HepG2 (cell line): ENCODE measurements around the gene USP36. TPM values are rescaled to one million over a fixed set of nuclear protein-coding genes. Genes with fewer than 3 reads are reported as not detected.

ENCODE experiments used
- HDAC2 ChIP-seq: sonication (generic); formaldehyde crosslinking; IDR thresholded peaks from 2 replicates; pipeline ENCODE4 v1.4.0; 2020; ENCODE audit warnings: missing genetic modification reagents
- IRF2 ChIP-seq: IDR thresholded peaks from 2 replicates; pipeline ENCODE4 v1.6.1; 2018; ENCODE audit warnings: missing genetic modification reagents, missing compliant biosample characterization
- KLF16 ChIP-seq, 2 experiments: sonication (generic) in 1 of 2; formaldehyde crosslinking in 1 of 2; IDR thresholded peaks; 2 replicates each; pipeline versions ENCODE4 v1.6.1 to v1.8.0; 2016 to 2023; ENCODE audit warnings: missing genetic modification reagents in 2 of 2, missing compliant biosample characterization in 1 of 2
- MED1 ChIP-seq: sonication (generic); formaldehyde crosslinking; IDR thresholded peaks from 2 replicates; pipeline ENCODE4 v1.4.0; 2020; ENCODE audit warnings: missing genetic modification reagents
- MIXL1 ChIP-seq: IDR thresholded peaks from 2 replicates; pipeline ENCODE4 v1.6.1; 2016
- POLR2A ChIP-seq, 2 experiments: IDR thresholded peaks; 2 replicates each; pipeline ENCODE4 v1.6.1; 2011; ENCODE audit warnings: low read depth in 2 of 2, low read length in 2 of 2, mild to moderate bottlenecking in 1 of 2, moderate library complexity in 1 of 2; ENCODE audit not compliant: insufficient read depth in 1 of 2
- ZNF101 ChIP-seq: sonication (generic); formaldehyde crosslinking; IDR thresholded peaks from 2 replicates; pipeline ENCODE4 v1.4.0; 2020; ENCODE audit warnings: mild to moderate bottlenecking, low read depth, missing genetic modification reagents, borderline replicate concordance
- ZNF317 ChIP-seq: sonication (generic); formaldehyde crosslinking; IDR thresholded peaks from 2 replicates; pipeline ENCODE4 v1.5.0; 2020; ENCODE audit warnings: mild to moderate bottlenecking, missing genetic modification reagents
- ZNF441 ChIP-seq: sonication (generic); formaldehyde crosslinking; IDR thresholded peaks from 2 replicates; pipeline ENCODE4 v1.7.0; 2021; ENCODE audit warnings: missing genetic modification reagents, borderline replicate concordance
- ZNF569 ChIP-seq: sonication (generic); formaldehyde crosslinking; IDR thresholded peaks from 2 replicates; pipeline ENCODE4 v1.5.0; 2020; ENCODE audit warnings: mild to moderate bottlenecking, missing genetic modification reagents, moderate library complexity, borderline replicate concordance
- polyA plus RNA-seq, 8 experiments: library from polyadenylated mRNA; depleted of rRNA in 3 of 8; stranded (reverse) in 7 of 8; unstranded in 1 of 8; fragments of >200 nt; fragmentation: Illumina TruSeq in 4 of 8; extraction: Trizol in 4 of 8; gene quantifications; 2 replicates each; pipeline versions ENCODE4 v1.2.1 to v1.2.3, GENCODE V29; 2011 to 2016; ENCODE audit warnings: low read depth in 4 of 8, missing spikeins in 1 of 8, mixed read lengths in 1 of 8; ENCODE audit not compliant: insufficient read depth in 1 of 8
- total RNA-seq, 5 experiments: library from RNA; depleted of rRNA; stranded (reverse); fragments of >200 nt; fragmentation: Illumina TruSeq; extraction: Trizol; gene quantifications; 2 replicates each; pipeline ENCODE4 v1.2.3, GENCODE V29; 2016; ENCODE audit warnings: low read depth in 1 of 5
- TF ChIP-seq, protein P1 (sequence below): sonication (generic); formaldehyde crosslinking; IDR thresholded peaks from 2 replicates; pipeline ENCODE4 v1.4.0; 2020; ENCODE audit warnings: mild to moderate bottlenecking, missing genetic modification reagents
- TF ChIP-seq, protein P2 (sequence below): sonication (generic); formaldehyde crosslinking; IDR thresholded peaks from 2 replicates; pipeline ENCODE4 v1.5.0; 2020; ENCODE audit warnings: mild to moderate bottlenecking, missing genetic modification reagents, borderline replicate concordance
- TF ChIP-seq, protein P3 (sequence below): sonication (generic); formaldehyde crosslinking; IDR thresholded peaks from 2 replicates; pipeline ENCODE4 v1.9.0; 2021; ENCODE audit warnings: missing genetic modification reagents, borderline replicate concordance
- TF ChIP-seq, protein P4 (sequence below): sonication (generic); formaldehyde crosslinking; IDR thresholded peaks from 2 replicates; pipeline ENCODE4 v1.4.0; 2020; ENCODE audit warnings: low read depth, missing genetic modification reagents

USP36 gene
- total and polyA plus RNA-seq, 2 of the 13 experiments (the other 11 are each of a cell fraction or from before 2014, with no cell fraction given) = 29.6 to 45.9 TPM

DNA sequence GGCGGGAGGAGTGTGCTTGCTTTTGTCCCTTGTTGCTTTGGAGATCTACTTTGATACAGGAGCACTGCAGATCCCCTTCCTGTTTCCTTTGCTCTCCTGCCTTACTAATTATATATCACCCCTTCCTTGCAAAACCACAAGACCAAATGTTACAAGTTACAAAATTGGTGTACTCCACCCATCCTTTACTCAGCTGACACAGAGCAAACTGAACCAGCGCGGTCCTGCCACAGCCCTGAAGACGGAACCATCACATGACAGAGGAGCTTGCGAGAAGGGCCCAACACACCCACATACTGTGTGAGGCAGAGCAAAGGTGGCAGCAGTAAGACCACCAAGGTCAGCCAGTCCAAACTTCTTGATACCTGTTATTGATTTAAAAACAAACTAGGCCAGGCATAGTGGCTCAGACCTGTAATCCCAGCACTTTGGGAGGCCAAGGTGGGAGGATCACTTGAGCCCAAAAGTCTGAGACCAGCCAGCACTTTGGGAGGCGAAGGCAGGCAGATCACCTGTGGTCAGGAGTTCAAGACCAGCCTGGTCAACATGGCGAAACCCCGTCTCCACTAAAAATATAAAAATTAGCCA lies 91.8 kb downstream of the USP36 start (continued):
- TF ChIP-seq, protein P1, sequence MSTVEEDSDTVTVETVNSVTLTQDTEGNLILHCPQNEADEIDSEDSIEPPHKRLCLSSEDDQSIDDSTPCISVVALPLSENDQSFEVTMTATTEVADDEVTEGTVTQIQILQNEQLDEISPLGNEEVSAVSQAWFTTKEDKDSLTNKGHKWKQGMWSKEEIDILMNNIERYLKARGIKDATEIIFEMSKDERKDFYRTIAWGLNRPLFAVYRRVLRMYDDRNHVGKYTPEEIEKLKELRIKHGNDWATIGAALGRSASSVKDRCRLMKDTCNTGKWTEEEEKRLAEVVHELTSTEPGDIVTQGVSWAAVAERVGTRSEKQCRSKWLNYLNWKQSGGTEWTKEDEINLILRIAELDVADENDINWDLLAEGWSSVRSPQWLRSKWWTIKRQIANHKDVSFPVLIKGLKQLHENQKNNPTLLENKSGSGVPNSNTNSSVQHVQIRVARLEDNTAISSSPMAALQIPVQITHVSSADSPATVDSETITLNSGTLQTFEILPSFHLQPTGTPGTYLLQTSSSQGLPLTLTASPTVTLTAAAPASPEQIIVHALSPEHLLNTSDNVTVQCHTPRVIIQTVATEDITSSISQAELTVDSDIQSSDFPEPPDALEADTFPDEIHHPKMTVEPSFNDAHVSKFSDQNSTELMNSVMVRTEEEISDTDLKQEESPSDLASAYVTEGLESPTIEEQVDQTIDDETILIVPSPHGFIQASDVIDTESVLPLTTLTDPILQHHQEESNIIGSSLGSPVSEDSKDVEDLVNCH = no peak
- TF ChIP-seq, protein P2, sequence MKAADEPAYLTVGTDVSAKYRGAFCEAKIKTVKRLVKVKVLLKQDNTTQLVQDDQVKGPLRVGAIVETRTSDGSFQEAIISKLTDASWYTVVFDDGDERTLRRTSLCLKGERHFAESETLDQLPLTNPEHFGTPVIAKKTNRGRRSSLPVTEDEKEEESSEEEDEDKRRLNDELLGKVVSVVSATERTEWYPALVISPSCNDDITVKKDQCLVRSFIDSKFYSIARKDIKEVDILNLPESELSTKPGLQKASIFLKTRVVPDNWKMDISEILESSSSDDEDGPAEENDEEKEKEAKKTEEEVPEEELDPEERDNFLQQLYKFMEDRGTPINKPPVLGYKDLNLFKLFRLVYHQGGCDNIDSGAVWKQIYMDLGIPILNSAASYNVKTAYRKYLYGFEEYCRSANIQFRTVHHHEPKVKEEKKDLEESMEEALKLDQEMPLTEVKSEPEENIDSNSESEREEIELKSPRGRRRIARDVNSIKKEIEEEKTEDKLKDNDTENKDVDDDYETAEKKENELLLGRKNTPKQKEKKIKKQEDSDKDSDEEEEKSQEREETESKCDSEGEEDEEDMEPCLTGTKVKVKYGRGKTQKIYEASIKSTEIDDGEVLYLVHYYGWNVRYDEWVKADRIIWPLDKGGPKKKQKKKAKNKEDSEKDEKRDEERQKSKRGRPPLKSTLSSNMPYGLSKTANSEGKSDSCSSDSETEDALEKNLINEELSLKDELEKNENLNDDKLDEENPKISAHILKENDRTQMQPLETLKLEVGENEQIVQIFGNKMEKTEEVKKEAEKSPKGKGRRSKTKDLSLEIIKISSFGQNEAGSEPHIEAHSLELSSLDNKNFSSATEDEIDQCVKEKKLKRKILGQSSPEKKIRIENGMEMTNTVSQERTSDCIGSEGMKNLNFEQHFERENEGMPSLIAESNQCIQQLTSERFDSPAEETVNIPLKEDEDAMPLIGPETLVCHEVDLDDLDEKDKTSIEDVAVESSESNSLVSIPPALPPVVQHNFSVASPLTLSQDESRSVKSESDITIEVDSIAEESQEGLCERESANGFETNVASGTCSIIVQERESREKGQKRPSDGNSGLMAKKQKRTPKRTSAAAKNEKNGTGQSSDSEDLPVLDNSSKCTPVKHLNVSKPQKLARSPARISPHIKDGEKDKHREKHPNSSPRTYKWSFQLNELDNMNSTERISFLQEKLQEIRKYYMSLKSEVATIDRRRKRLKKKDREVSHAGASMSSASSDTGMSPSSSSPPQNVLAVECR (CRISPR knock-in tag) = peak; percentile 82; the same call in 1 of the 2 replicates
- TF ChIP-seq, protein P3, sequence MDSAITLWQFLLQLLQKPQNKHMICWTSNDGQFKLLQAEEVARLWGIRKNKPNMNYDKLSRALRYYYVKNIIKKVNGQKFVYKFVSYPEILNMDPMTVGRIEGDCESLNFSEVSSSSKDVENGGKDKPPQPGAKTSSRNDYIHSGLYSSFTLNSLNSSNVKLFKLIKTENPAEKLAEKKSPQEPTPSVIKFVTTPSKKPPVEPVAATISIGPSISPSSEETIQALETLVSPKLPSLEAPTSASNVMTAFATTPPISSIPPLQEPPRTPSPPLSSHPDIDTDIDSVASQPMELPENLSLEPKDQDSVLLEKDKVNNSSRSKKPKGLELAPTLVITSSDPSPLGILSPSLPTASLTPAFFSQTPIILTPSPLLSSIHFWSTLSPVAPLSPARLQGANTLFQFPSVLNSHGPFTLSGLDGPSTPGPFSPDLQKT (CRISPR knock-in tag) = no peak
- TF ChIP-seq, protein P4, sequence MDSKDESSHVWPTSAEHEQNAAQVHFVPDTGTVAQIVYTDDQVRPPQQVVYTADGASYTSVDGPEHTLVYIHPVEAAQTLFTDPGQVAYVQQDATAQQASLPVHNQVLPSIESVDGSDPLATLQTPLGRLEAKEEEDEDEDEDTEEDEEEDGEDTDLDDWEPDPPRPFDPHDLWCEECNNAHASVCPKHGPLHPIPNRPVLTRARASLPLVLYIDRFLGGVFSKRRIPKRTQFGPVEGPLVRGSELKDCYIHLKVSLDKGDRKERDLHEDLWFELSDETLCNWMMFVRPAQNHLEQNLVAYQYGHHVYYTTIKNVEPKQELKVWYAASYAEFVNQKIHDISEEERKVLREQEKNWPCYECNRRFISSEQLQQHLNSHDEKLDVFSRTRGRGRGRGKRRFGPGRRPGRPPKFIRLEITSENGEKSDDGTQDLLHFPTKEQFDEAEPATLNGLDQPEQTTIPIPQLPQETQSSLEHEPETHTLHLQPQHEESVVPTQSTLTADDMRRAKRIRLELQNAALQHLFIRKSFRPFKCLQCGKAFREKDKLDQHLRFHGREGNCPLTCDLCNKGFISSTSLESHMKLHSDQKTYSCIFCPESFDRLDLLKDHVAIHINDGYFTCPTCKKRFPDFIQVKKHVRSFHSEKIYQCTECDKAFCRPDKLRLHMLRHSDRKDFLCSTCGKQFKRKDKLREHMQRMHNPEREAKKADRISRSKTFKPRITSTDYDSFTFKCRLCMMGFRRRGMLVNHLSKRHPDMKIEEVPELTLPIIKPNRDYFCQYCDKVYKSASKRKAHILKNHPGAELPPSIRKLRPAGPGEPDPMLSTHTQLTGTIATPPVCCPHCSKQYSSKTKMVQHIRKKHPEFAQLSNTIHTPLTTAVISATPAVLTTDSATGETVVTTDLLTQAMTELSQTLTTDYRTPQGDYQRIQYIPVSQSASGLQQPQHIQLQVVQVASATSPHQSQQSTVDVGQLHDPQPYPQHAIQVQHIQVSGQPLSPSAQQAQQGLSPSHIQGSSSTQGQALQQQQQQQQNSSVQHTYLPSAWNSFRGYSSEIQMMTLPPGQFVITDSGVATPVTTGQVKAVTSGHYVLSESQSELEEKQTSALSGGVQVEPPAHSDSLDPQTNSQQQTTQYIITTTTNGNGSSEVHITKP = peak; percentile 80
- no peak for TF ChIP-seq ZNF101
- peak in 1 of 2 experiments; percentile 24; a peak in 1 of 4 replicates for TF ChIP-seq POLR2A (IDR thresholded peaks at IDR 0.05; ENCODE audit: insufficient read depth in 1 of 2, low read depth in 2 of 2, low read length in 2 of 2)
- no peak for TF ChIP-seq ZNF569 (CRISPR knock-in tag)
- TF ChIP-seq MED1 (CRISPR knock-in tag) = peak; percentile 91
- TF ChIP-seq KLF16 (CRISPR knock-in tag; IDR thresholded peaks at IDR 0.05) = peak in 1 of 2 experiments; percentile 45; a peak in 1 of 4 replicates
- TF ChIP-seq IRF2 (CRISPR knock-in tag) = peak; percentile 65; the same call in 1 of the 2 replicates
- peak; percentile 22; the same call in 1 of the 2 replicates for TF ChIP-seq ZNF441 (CRISPR knock-in tag)
- TF ChIP-seq ZNF317 (CRISPR knock-in tag) = no peak
- peak; percentile 95 for TF ChIP-seq HDAC2 (CRISPR knock-in tag)
- peak; percentile 77 for TF ChIP-seq MIXL1 (CRISPR knock-in tag)
